GM12878 (cell line): ENCODE data around the gene ATP5F1A. TPM values are rescaled to one million over a fixed set of nuclear protein-coding genes. Genes with fewer than 3 reads are reported as not detected.

Experiments
- ATAC-seq: fragments of 200-7000 bp; cut with Tn5 transposase; 3 replicates; pipeline ENCODE4 v1.9.1; 2020; ENCODE audit warnings: mild to moderate bottlenecking, moderate library complexity
- BruUV-seq: library from RNA; stranded (reverse); fragments of 400-500 nt; replicated peaks from 2 replicates; lab custom pipeline; 2021; lab: Mats Ljungman, UMichigan
- CTCF ChIA-PET: fragments of 300-600 bp; sonication (Branson Sonifier 250); formaldehyde crosslinking; extraction: SDS; loops from one replicate; lab custom pipeline; 2021; ENCODE audit warnings: inconsistent platforms; lab: Yijun Ruan, JAX
- POLR2A ChIA-PET: fragments of 350-600 bp; formaldehyde crosslinking; extraction: SDS; loops from one replicate; lab custom pipeline; 2021; ENCODE audit warnings: inconsistent platforms; lab: Charles Lee
- RAD21 ChIA-PET: fragments of 300-600 bp; sonication (Branson Sonifier 250); formaldehyde crosslinking; loops from one replicate; lab custom pipeline; 2023; ENCODE audit warnings: antibody characterized with exemption; ENCODE audit not compliant: unreplicated experiment; lab: Charles Lee
- SMC1A ChIA-PET: fragments of 300-600 bp; sonication (Branson Sonifier 250); formaldehyde crosslinking; loops from one replicate; lab custom pipeline; 2023; ENCODE audit not compliant: unreplicated experiment, uncharacterized antibody; lab: Charles Lee
- DNase-seq: peaks from one replicate; pipeline ENCODE4 v3.0.0-alpha.2; 2011; ENCODE audit warnings: low read depth, low spot score
- FAIRE-seq: peaks from 3 replicates; lab custom pipeline; 2011; peaks lifted over from hg19 to GRCh38; lab: Jason Lieb, UNC
- H2AFZ ChIP-seq: 2 replicates; pipeline ENCODE4 v1.6.0; 2011; ENCODE audit warnings: low read depth, low read length, control low read depth; ENCODE audit not compliant: control insufficient read depth
- H3K27ac ChIP-seq: 2 replicates; pipeline ENCODE4 v1.5.1; 2011; ENCODE audit warnings: control low read depth; ENCODE audit not compliant: control insufficient read depth, insufficient read depth
- H3K27me3 ChIP-seq, 2 experiments: replicated peaks in 1 of 2; 2 replicates each; pipeline versions ENCODE4 v1.6.0 to v1.6.1; 2011; ENCODE audit warnings: low read length in 1 of 2; ENCODE audit not compliant: control insufficient read depth in 2 of 2, insufficient read depth in 2 of 2
- H3K36me3 ChIP-seq, 2 experiments: 2 replicates each; pipeline ENCODE4 v1.5.1; 2011; ENCODE audit warnings: low read length in 1 of 2; ENCODE audit not compliant: control insufficient read depth in 2 of 2, insufficient read depth in 2 of 2
- H3K4me1 ChIP-seq: 2 replicates; pipeline ENCODE4 v1.6.1; 2011; ENCODE audit warnings: mild to moderate bottlenecking, low read length, moderate library complexity, mixed read lengths; ENCODE audit not compliant: control insufficient read depth, insufficient read depth
- H3K4me2 ChIP-seq: 2 replicates; pipeline ENCODE4 v1.6.0; 2011; ENCODE audit warnings: control low read depth; ENCODE audit not compliant: control insufficient read depth, insufficient read depth
- H3K4me3 ChIP-seq: fragments of 200-600 bp; sonication (generic); 2 replicates; pipeline ENCODE4 v1.5.1; 2016
- H3K79me2 ChIP-seq: 2 replicates; pipeline ENCODE4 v1.6.0; 2011; ENCODE audit warnings: low read length; ENCODE audit not compliant: control insufficient read depth, insufficient read depth
- H3K9ac ChIP-seq: 2 replicates; pipeline ENCODE4 v1.8.0; 2011; ENCODE audit warnings: low read length, control low read depth, mixed read lengths; ENCODE audit not compliant: control insufficient read depth, insufficient read depth
- H3K9me3 ChIP-seq: replicated peaks from 3 replicates; pipeline ENCODE4 v1.5.1; 2011; ENCODE audit warnings: mild to moderate bottlenecking, low read length; ENCODE audit not compliant: control insufficient read depth, insufficient read depth
- H4K20me1 ChIP-seq: 2 replicates; pipeline ENCODE4 v1.6.0; 2011; ENCODE audit not compliant: control insufficient read depth, insufficient read depth
- DPF2 ChIP-seq: fragments of 450-650 bp; IDR thresholded peaks from 2 replicates; pipeline ENCODE4 v1.6.1; 2017; ENCODE audit warnings: mild to moderate bottlenecking
- HDAC2 ChIP-seq: fragments of 200-600 bp; sonication (generic); IDR thresholded peaks from 2 replicates; pipeline ENCODE4 v1.6.1; 2017
- IRF4 ChIP-seq: IDR thresholded peaks from 2 replicates; pipeline ENCODE4 v1.6.1; 2011; ENCODE audit warnings: low read depth, low read length
- MEF2A ChIP-seq: IDR thresholded peaks from 2 replicates; pipeline ENCODE4 v1.6.1; 2011; ENCODE audit warnings: low read depth, mild to moderate bottlenecking, low read length, moderate library complexity; ENCODE audit not compliant: insufficient read depth
- MYC ChIP-seq: IDR thresholded peaks from 2 replicates; pipeline ENCODE4 v1.6.1; 2011; ENCODE audit warnings: mild to moderate bottlenecking, low read length, moderate library complexity, inconsistent platforms; ENCODE audit not compliant: insufficient read depth, insufficient replicate concordance, insufficient read length, severe bottlenecking
- NR2C1 ChIP-seq: fragments of 450-650 bp; IDR thresholded peaks from 2 replicates; pipeline ENCODE4 v1.6.1; 2017; ENCODE audit warnings: antibody characterized with exemption, mild to moderate bottlenecking, moderate library complexity
- PAX8 ChIP-seq: fragments of 450-650 bp; IDR thresholded peaks from 2 replicates; pipeline ENCODE4 v1.6.1; 2017; ENCODE audit warnings: mild to moderate bottlenecking, moderate library complexity
- PML ChIP-seq: IDR thresholded peaks from 2 replicates; pipeline ENCODE4 v1.6.1; 2012; ENCODE audit warnings: low read length, inconsistent platforms
- POLR2A ChIP-seq: IDR thresholded peaks from 2 replicates; pipeline ENCODE4 v1.6.1; 2011; ENCODE audit warnings: low read depth, mild to moderate bottlenecking, low read length
- RUNX3 ChIP-seq: IDR thresholded peaks from 2 replicates; pipeline ENCODE4 v1.6.1; 2012; ENCODE audit warnings: low read length, inconsistent platforms
- SP1 ChIP-seq: IDR thresholded peaks from one replicate; pipeline ENCODE4 v1.6.1; 2011; ENCODE audit warnings: low read depth, low read length
- TCF7 ChIP-seq: IDR thresholded peaks from 2 replicates; pipeline ENCODE4 v1.6.1; 2014; ENCODE audit warnings: antibody characterized with exemption, borderline replicate concordance
- ZNF217 ChIP-seq: fragments of 450-650 bp; IDR thresholded peaks from 2 replicates; pipeline ENCODE4 v1.6.1; 2017; ENCODE audit warnings: antibody characterized with exemption, mild to moderate bottlenecking
- WGBS: methylation state at CpG from one replicate; pipeline ENCODE4 v1.1.6; 2016; ENCODE audit warnings: low lambda C conversion rate; ENCODE audit not compliant: insufficient replicate concordance, insufficient coverage; ENCODE audit errors: missing lambda C conversion rate; 5-methylcytosine and 5-hydroxymethylcytosine counted together
- in situ Hi-C: fragments of 300-500 bp; cut with MboI; formaldehyde crosslinking; loops from 9 replicates; pipeline ENCODE4 v1.14.3; 2018; ENCODE audit warnings: mixed read lengths
- intact Hi-C: fragments of 100-400 bp; cut with micrococcal nuclease; formaldehyde crosslinking; loops from one replicate; pipeline ENCODE4 v1.14.2; 2022; ENCODE audit not compliant: unreplicated experiment
- polyA plus RNA-seq, 11 experiments: library from polyadenylated mRNA; depleted of rRNA in 4 of 11; unstranded in 6 of 11; stranded (reverse) in 5 of 11; fragments of >200 nt; fragmentation: Nextera tagmentation in 4 of 11; fragmentation: Illumina TruSeq in 1 of 11; extraction: Ambion mirVana in 4 of 11; extraction: Trizol in 1 of 11; gene quantifications; 1 replicate in 1 of 11; 2 replicates in 10 of 11; pipeline versions ENCODE4 v1.2.1 to v1.2.3, GENCODE V29; 2011 to 2016; ENCODE audit warnings: inconsistent platforms in 2 of 11, missing spikeins in 2 of 11, low read depth in 1 of 11
- total RNA-seq, 4 experiments: library from RNA; depleted of rRNA in 3 of 4; stranded (reverse); fragments of >200 nt in 3 of 4; fragmentation: Illumina TruSeq in 1 of 4; extraction: Trizol in 1 of 4; gene quantifications; 2 replicates each; pipeline versions ENCODE4 v1.2.1 to v1.2.3, GENCODE V29; 2013 to 2021
- TF ChIP-seq, protein P1 (sequence below): fragments of 450-650 bp; formaldehyde crosslinking; IDR thresholded peaks from 2 replicates; pipeline ENCODE4 v1.4.0; 2022; ENCODE audit warnings: mild to moderate bottlenecking, moderate library complexity
- TF ChIP-seq, protein P2 (sequence below): fragments of 450-650 bp; conservative IDR thresholded peaks from 2 replicates; pipeline ENCODE4 v1.6.1; 2017; ENCODE audit warnings: mild to moderate bottlenecking, moderate library complexity
- TF ChIP-seq, protein P3 (sequence below): fragments of 450-650 bp; IDR thresholded peaks from 2 replicates; pipeline ENCODE4 v1.6.1; 2016; ENCODE audit warnings: mild to moderate bottlenecking
- TF ChIP-seq, protein P4 (sequence below): IDR thresholded peaks from 2 replicates; pipeline ENCODE4 v1.6.1; 2012; ENCODE audit warnings: mild to moderate bottlenecking, low read depth, low read length

ATP5F1A gene
- total and polyA plus RNA-seq, 10 of the 15 experiments (the other 5 are each of a cell fraction or from before 2014, with no cell fraction given): 592 to 1,161 (median 723) TPM

DNA sequence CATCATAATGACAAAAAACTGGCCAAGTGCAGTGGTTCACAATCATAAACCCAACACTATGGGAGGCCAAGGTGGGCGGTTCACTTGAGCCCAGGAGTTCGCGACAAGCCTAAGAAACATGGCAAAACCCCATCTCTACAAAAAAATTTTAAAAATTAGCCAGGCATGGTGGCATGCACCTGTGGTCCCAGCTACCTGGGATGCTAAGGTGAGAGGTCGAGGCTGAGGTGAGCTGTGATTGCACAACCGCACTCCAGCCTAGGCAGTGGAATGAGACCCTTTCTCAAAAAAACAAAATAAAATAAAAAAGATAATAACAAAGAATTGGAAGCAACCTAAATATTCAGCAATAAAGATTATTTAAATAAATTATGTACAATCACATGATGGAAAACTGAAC lies 47.8 kb downstream of the ATP5F1A start:
- Histone ChIP-seq H3K9me3 (no peaks in the 10 kb centered on the region; the same call in 2 of the 3 replicates), H3K4me2 (no peak overlapping the region), H3K4me3 (no peak overlapping the region), H2AFZ (no peak overlapping the region), H3K4me1 (peaks cover 4% of the 10 kb centered on the region; the same call in 1 of the 2 replicates), H4K20me1 (no peaks in the 10 kb centered on the region), H3K36me3 (no peaks in the 10 kb centered on the region), H3K27me3 (no peaks in the 10 kb centered on the region), H3K9ac (no peak overlapping the region), H3K79me2 (no peaks in the 10 kb centered on the region; the same call in 1 of the 2 replicates), H3K27ac (no peak overlapping the region)
- ChIA-PET POLR2A (no interaction called here), RAD21 (no interaction called here), SMC1A (interaction anchor here (0.6 kb wide), 1 partner anchor 777 kb away, joined by 3 read pairs; no protein-coding TSS in a partner anchor), CTCF (no interaction called here)
- intact Hi-C loops (no loop called here), in situ Hi-C loops (no loop called here)
- TF ChIP-seq, protein P1, sequence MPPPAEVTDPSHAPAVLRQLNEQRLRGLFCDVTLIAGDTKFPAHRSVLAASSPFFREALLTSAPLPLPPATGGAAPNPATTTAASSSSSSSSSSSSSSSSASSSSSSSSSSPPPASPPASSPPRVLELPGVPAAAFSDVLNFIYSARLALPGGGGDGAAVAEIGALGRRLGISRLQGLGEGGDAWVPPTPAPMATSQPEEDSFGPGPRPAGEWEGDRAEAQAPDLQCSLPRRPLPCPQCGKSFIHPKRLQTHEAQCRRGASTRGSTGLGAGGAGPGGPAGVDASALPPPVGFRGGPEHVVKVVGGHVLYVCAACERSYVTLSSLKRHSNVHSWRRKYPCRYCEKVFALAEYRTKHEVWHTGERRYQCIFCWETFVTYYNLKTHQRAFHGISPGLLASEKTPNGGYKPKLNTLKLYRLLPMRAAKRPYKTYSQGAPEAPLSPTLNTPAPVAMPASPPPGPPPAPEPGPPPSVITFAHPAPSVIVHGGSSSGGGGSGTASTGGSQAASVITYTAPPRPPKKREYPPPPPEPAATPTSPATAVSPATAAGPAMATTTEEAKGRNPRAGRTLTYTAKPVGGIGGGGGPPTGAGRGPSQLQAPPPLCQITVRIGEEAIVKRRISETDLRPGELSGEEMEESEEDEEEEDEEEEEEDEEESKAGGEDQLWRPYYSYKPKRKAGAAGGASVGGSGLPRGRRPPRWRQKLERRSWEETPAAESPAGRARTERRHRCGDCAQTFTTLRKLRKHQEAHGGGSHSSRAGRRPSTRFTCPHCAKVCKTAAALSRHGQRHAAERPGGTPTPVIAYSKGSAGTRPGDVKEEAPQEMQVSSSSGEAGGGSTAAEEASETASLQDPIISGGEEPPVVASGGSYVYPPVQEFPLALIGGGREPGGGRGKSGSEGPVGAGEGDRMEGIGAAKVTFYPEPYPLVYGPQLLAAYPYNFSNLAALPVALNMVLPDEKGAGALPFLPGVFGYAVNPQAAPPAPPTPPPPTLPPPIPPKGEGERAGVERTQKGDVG (CRISPR knock-in tag): no peak
- TF ChIP-seq, protein P2, sequence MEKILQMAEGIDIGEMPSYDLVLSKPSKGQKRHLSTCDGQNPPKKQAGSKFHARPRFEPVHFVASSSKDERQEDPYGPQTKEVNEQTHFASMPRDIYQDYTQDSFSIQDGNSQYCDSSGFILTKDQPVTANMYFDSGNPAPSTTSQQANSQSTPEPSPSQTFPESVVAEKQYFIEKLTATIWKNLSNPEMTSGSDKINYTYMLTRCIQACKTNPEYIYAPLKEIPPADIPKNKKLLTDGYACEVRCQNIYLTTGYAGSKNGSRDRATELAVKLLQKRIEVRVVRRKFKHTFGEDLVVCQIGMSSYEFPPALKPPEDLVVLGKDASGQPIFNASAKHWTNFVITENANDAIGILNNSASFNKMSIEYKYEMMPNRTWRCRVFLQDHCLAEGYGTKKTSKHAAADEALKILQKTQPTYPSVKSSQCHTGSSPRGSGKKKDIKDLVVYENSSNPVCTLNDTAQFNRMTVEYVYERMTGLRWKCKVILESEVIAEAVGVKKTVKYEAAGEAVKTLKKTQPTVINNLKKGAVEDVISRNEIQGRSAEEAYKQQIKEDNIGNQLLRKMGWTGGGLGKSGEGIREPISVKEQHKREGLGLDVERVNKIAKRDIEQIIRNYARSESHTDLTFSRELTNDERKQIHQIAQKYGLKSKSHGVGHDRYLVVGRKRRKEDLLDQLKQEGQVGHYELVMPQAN: no peak
- TF ChIP-seq ZNF217 (no peak), IRF4 (no peak), PML (no peak), PAX8 (no peak), SP1 (no peak), TCF7 (no peak), DPF2 (no peak), MYC (no peak), HDAC2 (no peak), NR2C1 (no peak), POLR2A (no peak), RUNX3 (no peak), MEF2A (no peak)
- TF ChIP-seq, protein P3, sequence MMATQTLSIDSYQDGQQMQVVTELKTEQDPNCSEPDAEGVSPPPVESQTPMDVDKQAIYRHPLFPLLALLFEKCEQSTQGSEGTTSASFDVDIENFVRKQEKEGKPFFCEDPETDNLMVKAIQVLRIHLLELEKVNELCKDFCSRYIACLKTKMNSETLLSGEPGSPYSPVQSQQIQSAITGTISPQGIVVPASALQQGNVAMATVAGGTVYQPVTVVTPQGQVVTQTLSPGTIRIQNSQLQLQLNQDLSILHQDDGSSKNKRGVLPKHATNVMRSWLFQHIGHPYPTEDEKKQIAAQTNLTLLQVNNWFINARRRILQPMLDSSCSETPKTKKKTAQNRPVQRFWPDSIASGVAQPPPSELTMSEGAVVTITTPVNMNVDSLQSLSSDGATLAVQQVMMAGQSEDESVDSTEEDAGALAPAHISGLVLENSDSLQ: no peak
- TF ChIP-seq, protein P4, sequence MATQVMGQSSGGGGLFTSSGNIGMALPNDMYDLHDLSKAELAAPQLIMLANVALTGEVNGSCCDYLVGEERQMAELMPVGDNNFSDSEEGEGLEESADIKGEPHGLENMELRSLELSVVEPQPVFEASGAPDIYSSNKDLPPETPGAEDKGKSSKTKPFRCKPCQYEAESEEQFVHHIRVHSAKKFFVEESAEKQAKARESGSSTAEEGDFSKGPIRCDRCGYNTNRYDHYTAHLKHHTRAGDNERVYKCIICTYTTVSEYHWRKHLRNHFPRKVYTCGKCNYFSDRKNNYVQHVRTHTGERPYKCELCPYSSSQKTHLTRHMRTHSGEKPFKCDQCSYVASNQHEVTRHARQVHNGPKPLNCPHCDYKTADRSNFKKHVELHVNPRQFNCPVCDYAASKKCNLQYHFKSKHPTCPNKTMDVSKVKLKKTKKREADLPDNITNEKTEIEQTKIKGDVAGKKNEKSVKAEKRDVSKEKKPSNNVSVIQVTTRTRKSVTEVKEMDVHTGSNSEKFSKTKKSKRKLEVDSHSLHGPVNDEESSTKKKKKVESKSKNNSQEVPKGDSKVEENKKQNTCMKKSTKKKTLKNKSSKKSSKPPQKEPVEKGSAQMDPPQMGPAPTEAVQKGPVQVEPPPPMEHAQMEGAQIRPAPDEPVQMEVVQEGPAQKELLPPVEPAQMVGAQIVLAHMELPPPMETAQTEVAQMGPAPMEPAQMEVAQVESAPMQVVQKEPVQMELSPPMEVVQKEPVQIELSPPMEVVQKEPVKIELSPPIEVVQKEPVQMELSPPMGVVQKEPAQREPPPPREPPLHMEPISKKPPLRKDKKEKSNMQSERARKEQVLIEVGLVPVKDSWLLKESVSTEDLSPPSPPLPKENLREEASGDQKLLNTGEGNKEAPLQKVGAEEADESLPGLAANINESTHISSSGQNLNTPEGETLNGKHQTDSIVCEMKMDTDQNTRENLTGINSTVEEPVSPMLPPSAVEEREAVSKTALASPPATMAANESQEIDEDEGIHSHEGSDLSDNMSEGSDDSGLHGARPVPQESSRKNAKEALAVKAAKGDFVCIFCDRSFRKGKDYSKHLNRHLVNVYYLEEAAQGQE: no peak
- FAIRE-seq: no peak
- ATAC-seq: no peak
- no peak for DNase-seq
- no TSS peak for BruUV-seq
- WGBS: 26% methylated on average over 5 of the region's 5 CpGs
